ENCODE measurements around the gene METTL1.

Gene METTL1

DNA sequence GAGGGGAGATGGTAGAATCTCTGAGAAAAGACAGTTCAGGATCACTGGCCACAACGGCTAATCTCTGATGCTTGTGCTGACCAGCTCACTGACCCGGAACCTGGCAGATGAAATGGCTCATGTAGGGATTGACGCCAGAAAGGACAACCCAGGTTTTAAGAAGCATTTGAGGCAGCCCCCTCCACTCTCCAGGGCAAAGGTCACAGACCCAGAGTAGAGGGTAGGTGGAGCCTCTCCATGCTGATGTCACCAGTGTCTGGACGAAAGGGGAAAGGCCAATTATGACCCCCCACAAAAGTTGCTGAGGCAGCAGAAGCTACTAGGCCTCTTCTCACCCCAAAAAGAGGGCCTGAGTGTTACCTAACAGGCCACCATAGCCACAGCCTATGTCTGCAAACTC, 1.2 kb downstream of the METTL1 start:
- peak overlapping the region; percentile 100 for H3K4me3 ChIP-seq (ENCODE audit: low read depth, low read length)

GRCh38 chr12:57769594-57769993, 2.3 kb downstream of the METTL1 start:
- no peak overlapping the region for H3K4me3 ChIP-seq (ENCODE audit: low read depth, low read length)

DNA sequence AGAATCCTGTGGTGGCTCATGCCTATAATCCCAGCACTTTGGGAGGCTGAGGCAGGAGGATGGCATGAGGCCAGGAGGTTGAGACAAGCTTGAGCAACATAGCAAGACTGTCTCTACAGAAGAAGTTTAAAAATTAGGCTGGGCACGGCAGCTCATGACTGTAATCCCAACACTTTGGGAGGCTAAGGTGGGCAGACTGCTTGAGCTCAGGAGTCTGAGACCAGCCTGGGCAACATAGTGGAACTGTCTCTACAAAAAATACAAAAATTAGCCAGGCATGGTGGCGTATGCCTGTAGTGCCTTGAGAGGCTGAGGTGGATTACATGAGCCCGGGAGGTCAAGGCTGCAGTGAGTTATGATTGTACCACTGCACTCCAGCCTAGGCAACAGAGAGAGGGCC, 4.0 kb downstream of the METTL1 start:
- no peak overlapping the region for H3K4me3 ChIP-seq (ENCODE audit: low read depth, low read length)

GRCh38 chr12:57767305-57767698, 4.6 kb downstream of the METTL1 start:
- no peak overlapping the region for H3K4me3 ChIP-seq (ENCODE audit: low read depth, low read length)

GRCh38 chr12:57766464-57767304, 5.2 kb downstream of the METTL1 start, which contains the start of gene CYP27B1:
TSS of gene CYP27B1 (minus strand) at chr12:57767078. CDS start at chr12:57767041, 37 bp downstream.
- H3K4me3 ChIP-seq (ENCODE audit: low read depth, low read length): no peak within 1 kb of the TSS

DNA sequence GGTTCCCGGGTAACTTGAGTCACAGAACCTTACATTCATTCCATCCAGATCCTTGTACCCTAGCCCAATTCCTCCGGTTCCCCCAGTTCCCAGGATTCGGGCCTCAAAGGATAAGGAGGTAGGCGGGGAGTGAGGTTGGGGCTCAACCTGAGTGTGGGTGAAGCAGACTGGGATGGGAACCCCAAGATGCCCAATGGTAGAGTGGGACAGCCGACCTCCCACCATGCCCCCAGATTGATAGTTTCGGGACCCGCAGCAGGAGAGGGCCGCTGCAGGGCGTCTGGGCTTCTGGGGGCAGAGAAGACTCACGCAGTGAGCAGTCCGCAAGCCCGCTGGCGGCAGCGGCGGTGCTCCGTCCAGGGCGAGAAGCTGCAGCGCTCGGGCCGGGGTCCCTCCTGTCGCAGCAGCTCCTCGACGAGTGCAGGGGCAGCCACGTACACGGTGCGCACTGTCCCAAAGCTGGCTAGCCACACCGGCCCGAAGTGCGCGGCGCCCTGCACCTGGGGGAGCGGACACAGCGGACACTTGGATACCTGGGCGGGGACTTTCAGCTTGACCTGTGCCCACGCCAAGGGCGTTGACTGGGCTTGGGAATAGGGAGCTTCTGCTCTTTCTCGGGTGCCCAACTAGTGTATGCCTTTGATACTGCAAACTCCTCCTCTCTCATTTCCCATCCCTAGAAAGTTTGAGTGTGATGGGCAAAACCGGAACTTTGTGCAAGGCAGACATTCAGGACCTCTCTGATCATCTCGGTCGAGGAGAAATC, 6.0 kb downstream of the METTL1 start:
- H3K4me3 ChIP-seq (ENCODE audit: low read depth, low read length): peak overlapping the region; percentile 42

GRCh38 chr12:57765003-57765697, 6.8 kb downstream of the METTL1 start:
- peak overlapping the region; percentile 42 for H3K4me3 ChIP-seq (ENCODE audit: low read depth, low read length)

- H3K4me3 ChIP-seq (ENCODE audit: low read depth, low read length): peak overlapping the region; percentile 42
Measured at GRCh38 chr12:57764662-57765002, 7.3 kb downstream of the METTL1 start.

DNA sequence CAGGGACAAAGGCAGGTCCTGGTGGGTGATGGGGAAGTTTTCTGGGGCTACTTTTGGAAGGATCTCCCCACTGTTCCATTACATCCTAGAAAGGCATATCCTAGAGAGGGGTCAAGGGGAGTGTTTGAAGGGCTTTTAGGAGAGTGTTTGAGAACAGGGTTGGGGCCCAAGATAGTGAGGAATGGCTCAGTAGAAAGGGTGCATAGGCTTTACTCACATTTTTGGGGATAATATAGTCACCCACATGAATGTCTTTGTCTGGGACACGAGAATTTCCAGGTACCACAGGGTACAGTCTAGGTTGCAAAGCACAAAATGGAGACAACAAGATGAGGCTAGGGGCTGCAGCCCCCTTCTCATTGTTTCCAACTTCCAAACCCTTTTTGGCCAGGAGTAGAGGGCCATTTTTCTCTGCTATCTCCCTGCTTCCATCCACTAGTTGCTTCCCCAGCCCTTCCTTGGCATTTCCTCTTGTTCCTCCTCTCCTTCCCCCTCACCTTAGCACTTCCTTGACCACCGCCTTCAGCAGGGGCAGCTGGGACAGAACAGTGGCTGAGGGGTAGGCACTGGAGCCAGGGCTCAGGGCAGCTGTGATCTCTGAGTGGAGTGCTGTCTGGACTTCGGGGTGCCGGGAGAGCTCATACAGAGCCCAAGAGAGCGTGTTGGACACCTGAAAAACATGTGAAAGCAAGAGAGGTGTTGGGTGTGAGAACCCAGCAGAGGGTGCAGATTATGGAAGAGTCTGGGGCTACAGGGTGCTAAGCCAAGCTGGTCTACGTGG, 7.8 kb downstream of the METTL1 start:
- no peak overlapping the region for H3K4me3 ChIP-seq (ENCODE audit: low read depth, low read length)

GRCh38 chr12:57762463-57762862, 9.4 kb downstream of the METTL1 start:
- no peak overlapping the region for H3K4me3 ChIP-seq (ENCODE audit: low read depth, low read length)

DNA sequence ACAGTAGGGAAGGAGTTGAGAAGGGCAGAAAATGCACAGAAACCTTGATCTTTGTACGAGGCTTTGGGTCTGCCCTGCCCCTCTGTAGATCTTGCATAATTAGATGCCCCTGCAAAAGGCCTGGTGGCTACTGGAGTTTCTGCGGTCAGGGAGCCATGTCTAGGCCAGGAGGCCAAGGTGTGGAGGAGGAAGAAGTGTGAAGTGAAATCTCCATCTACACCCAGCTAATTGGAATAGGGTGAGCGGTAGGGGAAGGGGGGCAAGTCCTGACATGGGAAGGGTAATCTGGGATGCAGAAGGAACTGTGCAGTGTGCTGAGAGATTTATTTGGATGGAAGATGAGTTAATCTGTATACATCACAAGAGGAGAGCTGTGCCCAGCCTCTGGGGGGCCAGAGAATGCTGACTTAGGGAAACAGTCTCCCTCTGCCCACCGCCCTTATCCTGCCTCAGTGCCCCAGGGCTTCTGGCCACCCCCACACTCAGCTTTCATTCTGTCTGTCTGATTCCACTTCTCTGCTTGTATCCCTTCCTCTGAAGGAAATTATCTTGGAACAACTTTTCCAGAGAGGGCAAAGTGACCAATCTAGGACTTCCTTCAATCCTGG, 10.4 kb downstream of the METTL1 start:
- no peak overlapping the region for H3K4me3 ChIP-seq (ENCODE audit: low read depth, low read length)

DNA sequence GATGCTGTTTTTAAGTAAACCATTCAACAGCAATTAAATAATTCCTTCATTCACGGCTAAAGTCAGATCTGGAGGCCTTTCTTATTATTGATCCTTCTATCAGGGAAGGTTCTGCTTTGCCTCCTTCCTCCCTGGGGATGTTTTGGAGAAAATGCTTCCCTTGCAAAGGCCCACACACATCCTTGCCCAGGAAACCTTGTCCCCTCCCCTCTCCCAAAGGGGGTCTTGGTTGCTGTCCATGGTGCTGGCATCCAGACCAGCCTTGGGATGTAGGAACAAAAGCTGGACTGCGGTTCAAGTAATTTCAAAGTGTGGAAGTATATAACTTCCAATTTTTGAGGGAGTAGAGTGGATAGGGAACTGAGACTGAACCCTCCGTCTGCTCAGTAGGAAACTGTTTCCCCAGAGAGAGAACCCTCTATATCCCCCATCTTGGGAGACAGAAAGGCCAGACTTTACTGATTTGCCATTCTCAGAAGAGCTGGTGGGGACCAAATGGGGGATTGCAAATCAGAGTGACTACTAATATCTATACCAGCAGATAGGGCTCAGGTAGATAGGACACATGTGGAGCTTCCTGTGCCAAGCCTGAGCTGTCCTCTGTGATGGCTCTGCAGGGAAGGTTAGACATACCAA, 11.4 kb downstream of the METTL1 start:
- H3K4me3 ChIP-seq (ENCODE audit: low read depth, low read length): no peak overlapping the region

DNA sequence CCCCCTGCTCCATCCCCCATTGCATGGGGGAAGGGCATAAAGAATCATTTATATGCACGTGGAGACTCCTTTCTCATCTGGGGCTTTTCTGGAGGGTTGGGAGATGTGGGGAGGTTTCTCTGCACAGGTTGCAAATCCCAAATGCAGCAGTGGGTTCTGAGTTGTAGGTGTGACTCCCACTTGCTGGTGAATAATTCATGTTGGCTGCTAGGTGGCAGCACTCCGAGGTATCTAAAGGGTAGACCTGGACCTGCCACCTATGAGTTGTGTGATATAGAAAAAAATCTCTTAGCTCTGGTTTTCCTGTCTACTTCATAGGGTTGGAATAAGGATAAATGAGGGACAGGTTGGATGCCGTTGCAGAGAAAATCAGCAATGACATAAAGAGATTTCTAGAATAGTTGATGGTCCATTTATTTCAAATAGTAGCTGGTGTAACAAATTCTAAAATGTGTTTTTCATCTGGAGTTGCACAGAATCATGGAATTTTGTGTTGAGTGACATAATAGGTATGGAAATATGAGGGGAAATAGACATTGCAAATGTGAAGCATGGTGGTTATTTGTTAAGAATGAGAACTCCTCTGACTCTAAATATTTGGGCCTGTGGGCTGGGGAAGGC, 12.4 kb downstream of the METTL1 start:
- no peak overlapping the region for H3K4me3 ChIP-seq (ENCODE audit: low read depth, low read length)

- no peak overlapping the region for H3K4me3 ChIP-seq (ENCODE audit: low read depth, low read length)
Measured at GRCh38 chr12:57758552-57759359, 13.1 kb downstream of the METTL1 start.

- no peak overlapping the region for H3K4me3 ChIP-seq (ENCODE audit: low read depth, low read length)
Measured at GRCh38 chr12:57757771-57758170, 14.1 kb downstream of the METTL1 start.

GRCh38 chr12:57756406-57757341, 15.2 kb downstream of the METTL1 start:
- no peak overlapping the region for H3K4me3 ChIP-seq (ENCODE audit: low read depth, low read length)
